ENCODE data around the gene NRARP.
"Not testable (repeated sequence)": the region's sequence is repeated elsewhere in the genome, so short reads cannot be mapped to it uniquely, and the experiment has no call there.

The NRARP gene

GRCh38 chr9:137302118-137302448, at the start of gene NRARP:
NRARP (minus strand) TSS chr9:137302271; CDS start chr9:137301928, 343 bp downstream.
- peak; percentile 88 for DNase-seq (ENCODE audit: low spot score)

GRCh38 chr9:137350696-137351584, 48.9 kb upstream of the NRARP start:
- no peak for DNase-seq (ENCODE audit: low spot score)

- no peak for DNase-seq (ENCODE audit: low spot score)
Measured at GRCh38 chr9:137349471-137350033, 47.5 kb upstream of the NRARP start.

GRCh38 chr9:137348769-137349470, 46.8 kb upstream of the NRARP start:
- no peak for DNase-seq (ENCODE audit: low spot score)

GRCh38 chr9:137347928-137348327, 45.9 kb upstream of the NRARP start:
- no peak for DNase-seq (ENCODE audit: low spot score)

- DNase-seq (ENCODE audit: low spot score), result no peak
Measured at GRCh38 chr9:137342482-137342881, 40.4 kb upstream of the NRARP start.

- DNase-seq (ENCODE audit: low spot score), result no peak
Measured at GRCh38 chr9:137341227-137341626, 39.2 kb upstream of the NRARP start.

- not testable (repeated sequence) for DNase-seq (ENCODE audit: low spot score)
Measured at GRCh38 chr9:137339908-137340462, 37.9 kb upstream of the NRARP start.

- no peak for DNase-seq (ENCODE audit: low spot score)
Measured at GRCh38 chr9:137339045-137339907, 37.2 kb upstream of the NRARP start.

- no peak for DNase-seq (ENCODE audit: low spot score)
Measured at GRCh38 chr9:137336735-137337134, 34.7 kb upstream of the NRARP start.

- DNase-seq (ENCODE audit: low spot score), result no peak
Measured at GRCh38 chr9:137333016-137333671, 31.1 kb upstream of the NRARP start.

GRCh38 chr9:137331929-137332328, 29.9 kb upstream of the NRARP start:
- no peak for DNase-seq (ENCODE audit: low spot score)

- DNase-seq (ENCODE audit: low spot score), result no peak
Measured at GRCh38 chr9:137330689-137331088, 28.6 kb upstream of the NRARP start.

- not testable (repeated sequence) for DNase-seq (ENCODE audit: low spot score)
Measured at GRCh38 chr9:137329590-137329989, 27.5 kb upstream of the NRARP start.

GRCh38 chr9:137327641-137328550, 25.8 kb upstream of the NRARP start:
- not testable (repeated sequence) for DNase-seq (ENCODE audit: low spot score)

GRCh38 chr9:137326445-137327065, 24.5 kb upstream of the NRARP start:
- DNase-seq (ENCODE audit: low spot score), result no peak

- no peak for DNase-seq (ENCODE audit: low spot score)
Measured at GRCh38 chr9:137325799-137326198, 23.7 kb upstream of the NRARP start.

GRCh38 chr9:137325124-137325523, 23.1 kb upstream of the NRARP start:
- DNase-seq (ENCODE audit: low spot score), result no peak

- DNase-seq (ENCODE audit: low spot score), result no peak
Measured at GRCh38 chr9:137323531-137324331, 21.7 kb upstream of the NRARP start.

Data from SW480 (cell line).